Measurements from ENCODE around the gene CFAP52. TPM values are rescaled to one million over a fixed set of nuclear protein-coding genes. Genes with fewer than 3 reads are reported as not detected.
A peak's percentile ranks its signal among the peaks of the same experiment; 100 is the strongest.

Gene CFAP52
- polyA plus RNA-seq, 2 of the 4 experiments (the other 2 are of a cell fraction) = 0.23 TPM; not detected in 1

- no peak overlapping the region for H3K27ac ChIP-seq
- ATAC-seq (no peak), FAIRE-seq (peak; percentile 78), DNase-seq (ENCODE audit: low read depth in 1 of 2, low spot score in 1 of 2) (no peak)
- no peak overlapping the region for H3K4me2 ChIP-seq
- ChIA-PET POLR2A (no interaction called here), CTCF (interaction anchor here (0.8 to 1.2 kb wide), 5 partner anchors 8 to 649 kb away, joined by 3 to 5 read pairs (median 3); no protein-coding TSS in a partner anchor)
- no peaks in the 10 kb centered on the region for H3K9me3 ChIP-seq
- no peaks in the 10 kb centered on the region for H3K4me1 ChIP-seq
- 92% methylated on average over 12 of the region's 12 CpGs for WGBS (ENCODE audit: missing lambda C conversion rate)
- TF ChIP-seq NR3C1 (IDR thresholded peaks at IDR 0.05) (no peak), HDAC2 (IDR thresholded peaks at IDR 0.05) (no peak), BHLHE40 (IDR thresholded peaks at IDR 0.05; ENCODE audit: low read depth, low read length) (no peak), REST (IDR thresholded peaks at IDR 0.05) (no peak), EHMT2 (IDR thresholded peaks at IDR 0.05; ENCODE audit: low read depth) (no peak), HEYL (CRISPR knock-in tag; IDR thresholded peaks at IDR 0.05) (no peak), POLR2A (IDR thresholded peaks at IDR 0.05; ENCODE audit: low read length) (no peak), ZNF302 (CRISPR knock-in tag; IDR thresholded peaks at IDR 0.05) (no peak), ZSCAN20 (CRISPR knock-in tag; IDR thresholded peaks at IDR 0.05) (no peak), CEBPB (IDR thresholded peaks at IDR 0.05) (no peak), RCOR1 (IDR thresholded peaks at IDR 0.05; ENCODE audit: low read depth, low read length) (no peak), SREBF2 (IDR thresholded peaks at IDR 0.05) (no peak), PBX3 (IDR thresholded peaks at IDR 0.05) (no peak)
- H3K4me3 ChIP-seq = no peak overlapping the region
Observed at GRCh38 chr17:9537177-9537776, 39.2 kb upstream of the CFAP52 start.

- no peak for DNase-seq (ENCODE audit: low read depth in 1 of 2, low spot score in 1 of 2)
- ChIA-PET POLR2A (no interaction called here), CTCF (interaction anchor here (0.6 to 1.1 kb wide), 3 partner anchors 10 to 233 kb away, joined by 3 to 4 read pairs (median 3); no protein-coding TSS in a partner anchor)
- no peaks in the 10 kb centered on the region for H3K9me3 ChIP-seq
- H3K4me3 ChIP-seq = no peak overlapping the region
- H3K27ac ChIP-seq = no peak overlapping the region
- WGBS (ENCODE audit: missing lambda C conversion rate) = 73% methylated on average over 4 of the region's 4 CpGs
- TF ChIP-seq FOSB (CRISPR knock-in tag; IDR thresholded peaks at IDR 0.05) (no peak), ZFP36 (IDR thresholded peaks at IDR 0.05; ENCODE audit: borderline replicate concordance, partially characterized antibody) (no peak), CEBPB (IDR thresholded peaks at IDR 0.05) (no peak), HES2 (IDR thresholded peaks at IDR 0.05) (no peak), MAZ (IDR thresholded peaks at IDR 0.05; ENCODE audit: borderline replicate concordance, low read depth, low read length) (no peak), CHD2 (IDR thresholded peaks at IDR 0.05; ENCODE audit: low read length, partially characterized antibody) (no peak), ELK1 (IDR thresholded peaks at IDR 0.05; ENCODE audit: low read depth, low read length) (no peak), CTCF (IDR thresholded peaks at IDR 0.05) (no peak), RNF2 (IDR thresholded peaks at IDR 0.05; ENCODE audit: borderline replicate concordance, low read depth) (no peak), KDM1A (IDR thresholded peaks at IDR 0.05; ENCODE audit: low read depth) (no peak), ATOH8 (CRISPR knock-in tag; IDR thresholded peaks at IDR 0.05; ENCODE audit: low read depth) (no peak), RFX5 (IDR thresholded peaks at IDR 0.05) (no peak), NR3C1 (IDR thresholded peaks at IDR 0.05) (no peak), MAX (IDR thresholded peaks at IDR 0.05) (no peak), ZC3H11A (IDR thresholded peaks at IDR 0.05) (no peak), NFE2L2 (conservative IDR thresholded peaks at IDR 0.05; ENCODE audit: low read length) (no peak), JUN (IDR thresholded peaks at IDR 0.05) (no peak), EP300 (IDR thresholded peaks at IDR 0.05) (no peak), HOXB13 (CRISPR knock-in tag; IDR thresholded peaks at IDR 0.05; ENCODE audit: low read depth) (no peak), POLR2AphosphoS2 (conservative IDR thresholded peaks at IDR 0.05; ENCODE audit: low read length) (no peak)
- no peak overlapping the region for H3K4me2 ChIP-seq
- no peaks in the 10 kb centered on the region for H3K4me1 ChIP-seq
- ATAC-seq = no peak
- no peak for FAIRE-seq
Observed at GRCh38 chr17:9538626-9539025, 37.8 kb upstream of the CFAP52 start.

All from A549 (cell line).